Measurements from ENCODE around the gene MRPL24.

Gene MRPL24

DNA sequence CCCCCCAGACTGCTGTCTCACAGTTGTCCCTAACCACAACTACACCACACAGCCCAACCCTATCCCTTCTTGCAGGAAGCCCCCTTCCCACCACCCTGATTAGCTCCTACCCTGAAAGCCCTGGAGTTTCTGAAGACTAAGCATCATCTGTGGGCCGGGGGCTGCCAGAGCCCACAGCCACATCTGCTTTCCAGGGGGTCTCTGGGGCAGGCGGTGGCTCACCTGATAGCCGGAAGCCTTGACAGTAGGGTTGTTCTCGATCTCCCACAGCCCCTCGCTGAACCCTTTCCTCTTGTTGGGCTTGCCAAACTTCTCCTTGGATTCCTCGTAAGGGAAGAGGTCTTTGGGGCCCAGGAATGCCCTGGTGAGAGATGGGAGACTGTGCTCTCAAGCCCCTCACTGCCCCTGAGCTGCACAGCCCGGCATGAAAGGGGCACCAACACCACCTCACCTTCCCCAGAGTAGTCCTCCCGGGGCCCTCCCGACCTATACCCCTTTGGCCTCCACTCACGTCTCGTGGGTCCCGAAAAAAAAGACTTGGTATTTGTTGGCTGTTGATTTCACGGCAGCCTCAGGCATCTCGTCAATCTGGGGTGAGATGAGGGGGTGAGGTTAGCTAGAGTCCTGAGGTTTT is 4.0 kb upstream of the MRPL24 start:
- no peak for TF ChIP-seq EZH2 (optimal IDR thresholded peaks at IDR 0.05; ENCODE audit: low read depth, low read length)
- no peak for TF ChIP-seq EZH2phosphoT487 (IDR thresholded peaks at IDR 0.05; ENCODE audit: low read length)
- TF ChIP-seq, protein P1, sequence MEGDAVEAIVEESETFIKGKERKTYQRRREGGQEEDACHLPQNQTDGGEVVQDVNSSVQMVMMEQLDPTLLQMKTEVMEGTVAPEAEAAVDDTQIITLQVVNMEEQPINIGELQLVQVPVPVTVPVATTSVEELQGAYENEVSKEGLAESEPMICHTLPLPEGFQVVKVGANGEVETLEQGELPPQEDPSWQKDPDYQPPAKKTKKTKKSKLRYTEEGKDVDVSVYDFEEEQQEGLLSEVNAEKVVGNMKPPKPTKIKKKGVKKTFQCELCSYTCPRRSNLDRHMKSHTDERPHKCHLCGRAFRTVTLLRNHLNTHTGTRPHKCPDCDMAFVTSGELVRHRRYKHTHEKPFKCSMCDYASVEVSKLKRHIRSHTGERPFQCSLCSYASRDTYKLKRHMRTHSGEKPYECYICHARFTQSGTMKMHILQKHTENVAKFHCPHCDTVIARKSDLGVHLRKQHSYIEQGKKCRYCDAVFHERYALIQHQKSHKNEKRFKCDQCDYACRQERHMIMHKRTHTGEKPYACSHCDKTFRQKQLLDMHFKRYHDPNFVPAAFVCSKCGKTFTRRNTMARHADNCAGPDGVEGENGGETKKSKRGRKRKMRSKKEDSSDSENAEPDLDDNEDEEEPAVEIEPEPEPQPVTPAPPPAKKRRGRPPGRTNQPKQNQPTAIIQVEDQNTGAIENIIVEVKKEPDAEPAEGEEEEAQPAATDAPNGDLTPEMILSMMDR (IDR thresholded peaks at IDR 0.05; ENCODE audit: low read length): no peak
- Histone ChIP-seq H3K79me2 (ENCODE audit: low read length) (peaks cover 69% of the 10 kb centered on the region), H3K4me2 (ENCODE audit: low read depth, low read length) (no peak overlapping the region), H3K27ac (ENCODE audit: low read length) (no peak overlapping the region), H3K9ac (ENCODE audit: low read length) (no peak overlapping the region), H3K9me3 (replicated peaks; ENCODE audit: insufficient read depth, low read length) (no peaks in the 10 kb centered on the region), H3F3A (ENCODE audit: insufficient read depth, low read length) (peaks cover 72% of the 10 kb centered on the region), H4K20me1 (ENCODE audit: insufficient read depth, low read length) (no peaks in the 10 kb centered on the region), H3K4me1 (ENCODE audit: low read length) (peaks cover 55% of the 10 kb centered on the region), H2AFZ (ENCODE audit: low read length) (no peak overlapping the region), H3K4me3 (ENCODE audit: low read length) (no peak overlapping the region), H3K36me3 (replicated peaks; ENCODE audit: insufficient read depth, low read length) (no peaks in the 10 kb centered on the region), H3K9me2 (replicated peaks; ENCODE audit: insufficient read depth, low read length) (no peaks in the 10 kb centered on the region), H3K27me3 (replicated peaks; ENCODE audit: insufficient read depth, low read length) (no peaks in the 10 kb centered on the region)
- DNase-seq: no peak

- no peak overlapping the region for H3K4me3 ChIP-seq (ENCODE audit: low read length)
- peaks cover 53% of the 10 kb centered on the region for H3K4me1 ChIP-seq (ENCODE audit: low read length)
- TF ChIP-seq EZH2 (optimal IDR thresholded peaks at IDR 0.05; ENCODE audit: low read depth, low read length) (no peak), EZH2phosphoT487 (IDR thresholded peaks at IDR 0.05; ENCODE audit: low read length) (no peak)
- TF ChIP-seq, protein P1 (IDR thresholded peaks at IDR 0.05; ENCODE audit: low read length): no peak
- H3K27me3 ChIP-seq (replicated peaks; ENCODE audit: insufficient read depth, low read length): no peaks in the 10 kb centered on the region
- H2AFZ ChIP-seq (ENCODE audit: low read length): no peak overlapping the region
- peaks cover 72% of the 10 kb centered on the region for H3F3A ChIP-seq (ENCODE audit: insufficient read depth, low read length)
- no peak overlapping the region for H3K4me2 ChIP-seq (ENCODE audit: low read depth, low read length)
- no peaks in the 10 kb centered on the region for H3K9me3 ChIP-seq (replicated peaks; ENCODE audit: insufficient read depth, low read length)
- no peak overlapping the region for H3K27ac ChIP-seq (ENCODE audit: low read length)
- H4K20me1 ChIP-seq (ENCODE audit: insufficient read depth, low read length): no peaks in the 10 kb centered on the region
- DNase-seq: no peak
- H3K9ac ChIP-seq (ENCODE audit: low read length): no peak overlapping the region
- H3K36me3 ChIP-seq (replicated peaks; ENCODE audit: insufficient read depth, low read length): no peaks in the 10 kb centered on the region
- H3K9me2 ChIP-seq (replicated peaks; ENCODE audit: insufficient read depth, low read length): no peaks in the 10 kb centered on the region
- H3K79me2 ChIP-seq (ENCODE audit: low read length): peaks cover 69% of the 10 kb centered on the region
Measured at GRCh38 chr1:156744344-156744743, 3.5 kb upstream of the MRPL24 start.

DNA sequence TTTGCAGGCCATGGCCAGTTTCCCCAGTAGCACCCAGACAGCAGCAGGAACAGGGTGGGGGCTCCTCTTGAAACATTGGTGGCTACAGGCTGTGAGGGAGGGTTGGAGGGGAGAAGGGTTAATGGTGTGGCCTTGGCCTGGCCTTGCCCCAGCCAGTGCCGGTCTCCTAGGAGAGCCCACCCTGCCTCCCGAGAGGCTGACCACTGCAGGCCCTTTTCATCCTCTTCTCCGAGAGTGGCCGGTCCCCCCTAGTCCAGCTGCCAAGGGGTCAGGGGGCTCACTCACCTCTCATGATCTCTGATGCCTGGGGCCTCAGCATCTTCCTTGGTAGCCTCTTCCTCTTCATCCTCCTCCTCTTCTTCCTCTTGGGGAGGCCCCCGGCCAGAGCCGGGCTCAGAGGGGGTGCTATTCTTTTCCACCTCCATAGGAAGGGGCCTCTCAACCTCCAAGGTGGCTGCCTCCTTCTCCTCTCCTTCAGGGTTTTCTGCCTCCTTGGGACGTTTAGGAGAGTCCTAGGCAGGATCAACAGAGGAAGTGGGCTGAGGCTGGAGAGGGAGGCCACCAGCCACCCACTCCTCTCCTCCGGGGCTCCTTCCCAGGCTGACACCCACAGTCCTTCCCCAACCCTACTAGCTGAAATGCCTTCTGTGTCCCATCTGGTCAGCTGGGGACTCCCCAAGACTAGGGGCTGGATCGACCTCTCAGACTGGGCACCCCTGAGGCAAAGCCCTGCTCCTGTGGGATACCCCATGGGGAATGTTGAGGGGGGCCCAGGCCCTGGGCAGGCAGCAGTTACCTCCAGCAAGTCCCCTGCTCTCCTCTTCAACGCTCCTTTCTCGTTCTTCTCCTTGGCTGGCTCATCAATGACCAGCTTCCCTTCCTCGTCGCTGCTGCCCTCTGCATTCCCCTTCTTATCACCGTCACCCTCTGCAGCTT is 2.7 kb upstream of the MRPL24 start:
- no peaks in the 10 kb centered on the region for H3K9me2 ChIP-seq (replicated peaks; ENCODE audit: insufficient read depth, low read length)
- H3K4me3 ChIP-seq (ENCODE audit: low read length): no peak overlapping the region
- no peaks in the 10 kb centered on the region for H4K20me1 ChIP-seq (ENCODE audit: insufficient read depth, low read length)
- no peak overlapping the region for H2AFZ ChIP-seq (ENCODE audit: low read length)
- H3K9ac ChIP-seq (ENCODE audit: low read length): no peak overlapping the region
- no peak for DNase-seq
- no peaks in the 10 kb centered on the region for H3K36me3 ChIP-seq (replicated peaks; ENCODE audit: insufficient read depth, low read length)
- H3K9me3 ChIP-seq (replicated peaks; ENCODE audit: insufficient read depth, low read length): no peaks in the 10 kb centered on the region
- no peaks in the 10 kb centered on the region for H3K27me3 ChIP-seq (replicated peaks; ENCODE audit: insufficient read depth, low read length)
- H3K79me2 ChIP-seq (ENCODE audit: low read length): peaks cover 69% of the 10 kb centered on the region
- no peak overlapping the region for H3K4me2 ChIP-seq (ENCODE audit: low read depth, low read length)
- H3F3A ChIP-seq (ENCODE audit: insufficient read depth, low read length): peaks cover 68% of the 10 kb centered on the region
- TF ChIP-seq EZH2 (optimal IDR thresholded peaks at IDR 0.05; ENCODE audit: low read depth, low read length): no peak
- no peak for TF ChIP-seq EZH2phosphoT487 (IDR thresholded peaks at IDR 0.05; ENCODE audit: low read length)
- TF ChIP-seq, protein P1 (IDR thresholded peaks at IDR 0.05; ENCODE audit: low read length): no peak
- peaks cover 48% of the 10 kb centered on the region for H3K4me1 ChIP-seq (ENCODE audit: low read length)
- peak overlapping the region; percentile 6; the same call in 1 of the 2 replicates for H3K27ac ChIP-seq (ENCODE audit: low read length)

Data from MM.1S (cell line).